Heart right ventricle (tissue), 16 donors: Measurements from ENCODE around the gene PAX2. TPM values are rescaled to one million over a fixed set of nuclear protein-coding genes. Genes with fewer than 3 reads are reported as not detected.

Source experiments
- ATAC-seq, 8 donors: fragments of 200-7000 bp; cut with Tn5 transposase; one replicate each; pipeline ENCODE4 v1.9.1; 2020; ENCODE audit warnings: mild to moderate bottlenecking in 8 of 8, moderate library complexity in 8 of 8, moderate number of reproducible peaks in 1 of 8
- DNase-seq, 2 donors: peaks; one replicate each; pipeline ENCODE4 v3.0.0-alpha.2; 2020
- H3K27ac ChIP-seq, 10 donors: fragments of 200-600 bp; sonication (generic) in 2 of 10; one replicate each; pipeline versions ENCODE4 v1.5.0 to v1.8.0; 2020 to 2022; ENCODE audit warnings: mild to moderate bottlenecking in 3 of 10
- H3K27me3 ChIP-seq, 7 donors: fragments of 200-600 bp; one replicate each; pipeline ENCODE4 v1.8.0; 2021 to 2022; ENCODE audit warnings: mild to moderate bottlenecking in 2 of 7
- H3K36me3 ChIP-seq, 9 donors: fragments of 200-600 bp; sonication (generic) in 1 of 9; one replicate each; pipeline versions ENCODE4 v1.5.0 to v1.8.0; 2020 to 2022; ENCODE audit warnings: mild to moderate bottlenecking in 2 of 9
- H3K4me1 ChIP-seq, 9 donors: fragments of 200-600 bp; sonication (generic) in 1 of 9; one replicate each; pipeline versions ENCODE4 v1.5.0 to v1.8.0; 2020 to 2022; ENCODE audit warnings: mild to moderate bottlenecking in 4 of 9
- H3K4me3 ChIP-seq, 10 donors: fragments of 200-600 bp; sonication (generic) in 2 of 10; one replicate each; pipeline versions ENCODE4 v1.5.0 to v1.8.0; 2020 to 2022; ENCODE audit warnings: mild to moderate bottlenecking in 7 of 10, moderate library complexity in 2 of 10
- H3K9me3 ChIP-seq, 11 donors: fragments of 200-600 bp in 10 of 11; sonication (generic) in 2 of 11; one replicate each; pipeline versions ENCODE4 v1.5.0 to v1.8.0; 2013 to 2022; ENCODE audit warnings: mild to moderate bottlenecking in 2 of 11, control low read depth in 1 of 11, moderate library complexity in 1 of 11
- WGBS, 2 donors: extraction: QIAGEN DNeasy Blood & Tissue Kit; methylation state at CpG; one replicate each; pipeline ENCODE4 v1.1.7; 2013; ENCODE audit warnings: inconsistent platforms in 1 of 2; 5-methylcytosine and 5-hydroxymethylcytosine counted together
- intact Hi-C, 10 donors: fragments of 100-400 bp; cut with DNase I; formaldehyde crosslinking; loops; one replicate each; pipeline versions ENCODE4 v1.11.1 to v1.14.2; 2022
- polyA plus RNA-seq, 2 donors: library from polyadenylated mRNA; stranded (reverse); fragments of 200-250 nt; gene quantifications; one replicate each; pipeline ENCODE4 v1.2.3, GENCODE V29; 2013
- total RNA-seq, 10 donors: library from RNA; stranded (reverse); fragmentation: NEBNext Ultra II Directional in 3 of 10; extraction: Animal tissue kit (Norgen Biotek cat#: 25700) in 3 of 10; gene quantifications; one replicate each; pipeline versions ENCODE4 v1.2.1 to v1.2.4, GENCODE V29; 2021 to 2023
- TF ChIP-seq, protein P1 (sequence below), 9 donors: fragments of 200-600 bp; sonication (generic) in 2 of 9; IDR thresholded peaks; one replicate each; pipeline versions ENCODE4 v1.5.0 to v1.8.0; 2021 to 2022; ENCODE audit warnings: antibody characterized with exemption in 9 of 9, mild to moderate bottlenecking in 5 of 9, moderate library complexity in 1 of 9
- donor health status: Arrhythmogenic right ventricular cardiomyopathy.
- donor health status: ischemic (EF 13 %, LVEDD 7.1; RV severe dilation, severe dysfunction).
- donor health status: healthy with polysubstance abuse.
- donor health status: DM: no; HTN: yes; CAD: no.
- donor health status: DM: no; HTN: no; CAD: no.
- donor health status: ischemic (EF 25% LVEDD 6.9; RV normal size, moderate dysfunction).
- donor health status: ischemic (EF 25% LVEDD 5.7; RV mildly dilated, moderate dysfunction).
- donor health status: healthy.
- donor health status: DM: yes; HTN: yes; CAD: no.
- donor health status: Ischemic cardiomyopathy.
- donor health status: ischemic (EF 35%, LVEDD 5.7; RV mildly dilated, moderate dysfunction).
- donor health status: nonischemic (EF 11% LVEDD 7.7; RV severe dilation, severe dysfunction).
- donor health status: DM: yes; HTN: yes; CAD: no.
- donor health status: PGD.
- donor health status: ischemic (EF 29% LVEDD 5.4; RV normal size, mild dysfunction).
- donor health status: nonischemic (EF 23%, LVEDD 6.1; RV moderate dilation, normal function).

Gene PAX2
- total and polyA plus RNA-seq, 12 donors = not detected

DNA sequence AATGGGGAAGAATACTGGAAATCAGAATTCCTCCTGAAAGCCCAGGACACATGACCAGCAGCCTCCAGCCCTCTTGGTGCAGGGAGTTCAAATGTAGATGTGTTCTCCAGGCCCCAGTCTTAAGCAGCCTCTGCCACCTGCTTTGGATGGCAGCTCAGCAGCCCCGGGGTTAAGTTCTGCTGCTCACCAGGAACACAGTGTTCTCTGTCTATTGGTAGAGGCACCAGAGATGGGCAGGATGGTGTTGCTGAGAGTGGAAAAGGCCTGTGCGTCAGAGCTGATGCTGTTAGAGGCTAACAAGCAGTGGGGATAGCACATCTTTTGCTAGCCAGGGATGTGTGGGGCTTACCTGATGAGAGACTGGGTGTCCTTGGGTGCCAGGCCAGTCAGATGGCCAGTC is 56.8 kb downstream of the PAX2 start:
- no peaks in the 10 kb centered on the region for H3K36me3 ChIP-seq
- H3K4me3 ChIP-seq = no peak overlapping the region
- peaks cover 0 to 96% (median 91%) of the 10 kb centered on the region in 7 donors for H3K27me3 ChIP-seq
- WGBS, 2 donors = 42 to 59% methylated on average over 2 of the region's 2 CpGs
- ATAC-seq (no peak), DNase-seq (no peak)
- H3K9me3 ChIP-seq = no peaks in the 10 kb centered on the region
- no peak overlapping the region for H3K27ac ChIP-seq
- no peaks in the 10 kb centered on the region for H3K4me1 ChIP-seq
- intact Hi-C loops = no loop called here
- TF ChIP-seq, protein P1, sequence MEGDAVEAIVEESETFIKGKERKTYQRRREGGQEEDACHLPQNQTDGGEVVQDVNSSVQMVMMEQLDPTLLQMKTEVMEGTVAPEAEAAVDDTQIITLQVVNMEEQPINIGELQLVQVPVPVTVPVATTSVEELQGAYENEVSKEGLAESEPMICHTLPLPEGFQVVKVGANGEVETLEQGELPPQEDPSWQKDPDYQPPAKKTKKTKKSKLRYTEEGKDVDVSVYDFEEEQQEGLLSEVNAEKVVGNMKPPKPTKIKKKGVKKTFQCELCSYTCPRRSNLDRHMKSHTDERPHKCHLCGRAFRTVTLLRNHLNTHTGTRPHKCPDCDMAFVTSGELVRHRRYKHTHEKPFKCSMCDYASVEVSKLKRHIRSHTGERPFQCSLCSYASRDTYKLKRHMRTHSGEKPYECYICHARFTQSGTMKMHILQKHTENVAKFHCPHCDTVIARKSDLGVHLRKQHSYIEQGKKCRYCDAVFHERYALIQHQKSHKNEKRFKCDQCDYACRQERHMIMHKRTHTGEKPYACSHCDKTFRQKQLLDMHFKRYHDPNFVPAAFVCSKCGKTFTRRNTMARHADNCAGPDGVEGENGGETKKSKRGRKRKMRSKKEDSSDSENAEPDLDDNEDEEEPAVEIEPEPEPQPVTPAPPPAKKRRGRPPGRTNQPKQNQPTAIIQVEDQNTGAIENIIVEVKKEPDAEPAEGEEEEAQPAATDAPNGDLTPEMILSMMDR (IDR thresholded peaks at IDR 0.05) = no peak

DNA sequence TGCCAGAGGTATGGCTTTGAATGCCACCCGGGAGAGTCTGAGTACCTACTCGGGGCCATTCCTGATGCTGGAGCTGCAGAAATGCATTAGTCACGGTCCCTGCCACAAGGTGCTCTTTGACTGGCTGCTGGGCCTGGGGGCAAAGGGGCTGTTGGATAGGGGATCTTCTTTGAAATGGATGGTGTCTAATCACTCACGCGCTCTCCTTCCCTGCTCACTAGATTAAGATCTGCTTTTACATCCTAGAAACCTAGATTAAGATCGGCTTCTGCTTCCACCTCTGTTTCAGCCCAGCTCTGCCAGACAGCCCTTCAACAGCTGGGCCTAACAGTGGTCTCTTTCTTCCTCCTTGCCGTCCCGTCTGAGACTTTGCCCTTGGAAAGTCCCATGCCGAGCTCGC is 57.2 kb downstream of the PAX2 start:
- TF ChIP-seq, protein P1 (IDR thresholded peaks at IDR 0.05) = no peak
- no peaks in the 10 kb centered on the region for H3K36me3 ChIP-seq
- no peak overlapping the region for H3K4me3 ChIP-seq
- no peak for ATAC-seq
- no peak overlapping the region for H3K27ac ChIP-seq
- H3K4me1 ChIP-seq = no peaks in the 10 kb centered on the region
- intact Hi-C loops = no loop called here
- H3K9me3 ChIP-seq = no peaks in the 10 kb centered on the region
- DNase-seq = no peak
- WGBS, 2 donors = 46 to 51% methylated on average over 10 of the region's 10 CpGs
- peaks cover 0 to 96% (median 89%) of the 10 kb centered on the region in 7 donors for H3K27me3 ChIP-seq

DNA sequence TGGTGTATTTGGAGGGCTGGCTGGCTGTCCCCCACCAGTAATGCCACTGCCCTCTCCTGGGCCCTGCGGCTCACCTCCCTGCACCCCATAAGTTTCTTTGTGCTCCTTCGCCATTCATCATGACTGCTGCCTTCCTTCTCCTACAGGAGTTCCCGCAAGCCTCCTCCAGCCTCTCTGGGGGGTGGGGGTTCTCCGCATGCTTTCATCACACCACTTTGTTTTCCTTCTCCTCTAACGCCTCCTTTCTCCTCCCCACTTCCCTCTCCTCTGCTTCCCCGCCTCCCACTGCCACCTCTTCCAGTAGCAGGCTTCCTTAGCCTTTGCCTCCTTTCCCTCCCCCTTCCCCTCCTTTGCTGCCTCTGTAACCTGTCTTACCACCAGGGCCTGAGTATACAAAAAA is 58.1 kb downstream of the PAX2 start:
- ATAC-seq (no peak), DNase-seq (no peak)
- intact Hi-C loops = no loop called here
- no peaks in the 10 kb centered on the region for H3K4me1 ChIP-seq
- H3K4me3 ChIP-seq = no peak overlapping the region
- TF ChIP-seq, protein P1 (IDR thresholded peaks at IDR 0.05) = no peak
- H3K36me3 ChIP-seq = no peaks in the 10 kb centered on the region
- WGBS, 2 donors = 34 to 41% methylated on average over 6 of the region's 6 CpGs
- no peaks in the 10 kb centered on the region for H3K9me3 ChIP-seq
- no peak overlapping the region for H3K27ac ChIP-seq
- H3K27me3 ChIP-seq = peaks cover 0 to 96% (median 88%) of the 10 kb centered on the region in 7 donors

DNA sequence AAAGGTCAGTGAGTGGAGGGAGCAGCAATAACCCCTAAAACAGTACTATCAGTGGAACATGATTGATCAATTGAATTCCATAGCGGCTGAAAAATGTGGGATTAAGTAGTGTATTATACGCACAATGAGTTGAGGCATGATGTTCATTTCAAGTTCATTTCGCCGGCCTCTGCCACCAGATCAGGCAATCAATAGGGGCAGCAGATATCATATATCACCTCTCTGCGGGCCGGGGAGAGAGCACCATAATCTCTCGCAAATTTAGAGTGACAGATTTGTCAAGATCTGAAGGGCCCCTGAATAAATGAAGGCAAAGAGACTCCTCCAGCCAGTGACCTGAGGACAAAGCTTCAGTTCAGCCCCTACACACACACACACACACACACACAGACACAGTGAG is 58.5 kb downstream of the PAX2 start:
- no peak overlapping the region for H3K27ac ChIP-seq
- intact Hi-C loops = no loop called here
- TF ChIP-seq, protein P1 (IDR thresholded peaks at IDR 0.05) = no peak
- H3K36me3 ChIP-seq = no peaks in the 10 kb centered on the region
- DNase-seq (no peak), ATAC-seq (no peak)
- peaks cover 0 to 96% (median 87%) of the 10 kb centered on the region in 7 donors for H3K27me3 ChIP-seq
- WGBS, 2 donors = 50 to 59% methylated on average over 7 of the region's 7 CpGs
- H3K4me1 ChIP-seq = no peaks in the 10 kb centered on the region
- H3K4me3 ChIP-seq = no peak overlapping the region
- no peaks in the 10 kb centered on the region for H3K9me3 ChIP-seq
